ENCODE measurements around the gene STARD4. TPM values are rescaled to one million over a fixed set of nuclear protein-coding genes. Genes with fewer than 3 reads are reported as not detected.
A peak's percentile ranks its signal among the peaks of the same experiment; 100 is the strongest.

The STARD4 gene
- total RNA-seq, 1 experiment from 2014 or later = 31.1 TPM

GRCh38 chr5:111552492-111552891 is 40.2 kb upstream of the STARD4 start:
- no peaks in the 10 kb centered on the region for H3K9me3 Mint-ChIP-seq (ENCODE audit: unreplicated experiment)
- BruUV-seq (replicated peaks) = no TSS peak
- CTCF ChIA-PET = interaction anchor here (0.6 to 1.6 kb wide), 4 partner anchors 10 to 526 kb away, joined by 3 to 6 read pairs (median 3); no protein-coding TSS in a partner anchor
- intact Hi-C loops (cut with micrococcal nuclease) = loop anchor here (5.0 kb wide), 4 partner anchors 145 to 610 kb away; no protein-coding TSS in a partner anchor
- H3K36me3 Mint-ChIP-seq (ENCODE audit: insufficient read depth, unreplicated experiment) = no peaks in the 10 kb centered on the region
- peaks cover 11% of the 10 kb centered on the region for H3K4me1 Mint-ChIP-seq (ENCODE audit: insufficient read depth, unreplicated experiment)
- TF ChIP-seq, protein P1, sequence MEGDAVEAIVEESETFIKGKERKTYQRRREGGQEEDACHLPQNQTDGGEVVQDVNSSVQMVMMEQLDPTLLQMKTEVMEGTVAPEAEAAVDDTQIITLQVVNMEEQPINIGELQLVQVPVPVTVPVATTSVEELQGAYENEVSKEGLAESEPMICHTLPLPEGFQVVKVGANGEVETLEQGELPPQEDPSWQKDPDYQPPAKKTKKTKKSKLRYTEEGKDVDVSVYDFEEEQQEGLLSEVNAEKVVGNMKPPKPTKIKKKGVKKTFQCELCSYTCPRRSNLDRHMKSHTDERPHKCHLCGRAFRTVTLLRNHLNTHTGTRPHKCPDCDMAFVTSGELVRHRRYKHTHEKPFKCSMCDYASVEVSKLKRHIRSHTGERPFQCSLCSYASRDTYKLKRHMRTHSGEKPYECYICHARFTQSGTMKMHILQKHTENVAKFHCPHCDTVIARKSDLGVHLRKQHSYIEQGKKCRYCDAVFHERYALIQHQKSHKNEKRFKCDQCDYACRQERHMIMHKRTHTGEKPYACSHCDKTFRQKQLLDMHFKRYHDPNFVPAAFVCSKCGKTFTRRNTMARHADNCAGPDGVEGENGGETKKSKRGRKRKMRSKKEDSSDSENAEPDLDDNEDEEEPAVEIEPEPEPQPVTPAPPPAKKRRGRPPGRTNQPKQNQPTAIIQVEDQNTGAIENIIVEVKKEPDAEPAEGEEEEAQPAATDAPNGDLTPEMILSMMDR (IDR thresholded peaks at IDR 0.05; ENCODE audit: unreplicated experiment) = no peak
- H3K27me3 Mint-ChIP-seq (ENCODE audit: insufficient read depth, unreplicated experiment) = no peaks in the 10 kb centered on the region
- no peak overlapping the region for H3K27ac Mint-ChIP-seq (ENCODE audit: low read depth, unreplicated experiment)
- no peak overlapping the region for H3K4me3 Mint-ChIP-seq (ENCODE audit: unreplicated experiment)
- POLR2A ChIA-PET = no interaction called here
- DNase-seq (ENCODE audit: unreplicated experiment) = no peak

DNA sequence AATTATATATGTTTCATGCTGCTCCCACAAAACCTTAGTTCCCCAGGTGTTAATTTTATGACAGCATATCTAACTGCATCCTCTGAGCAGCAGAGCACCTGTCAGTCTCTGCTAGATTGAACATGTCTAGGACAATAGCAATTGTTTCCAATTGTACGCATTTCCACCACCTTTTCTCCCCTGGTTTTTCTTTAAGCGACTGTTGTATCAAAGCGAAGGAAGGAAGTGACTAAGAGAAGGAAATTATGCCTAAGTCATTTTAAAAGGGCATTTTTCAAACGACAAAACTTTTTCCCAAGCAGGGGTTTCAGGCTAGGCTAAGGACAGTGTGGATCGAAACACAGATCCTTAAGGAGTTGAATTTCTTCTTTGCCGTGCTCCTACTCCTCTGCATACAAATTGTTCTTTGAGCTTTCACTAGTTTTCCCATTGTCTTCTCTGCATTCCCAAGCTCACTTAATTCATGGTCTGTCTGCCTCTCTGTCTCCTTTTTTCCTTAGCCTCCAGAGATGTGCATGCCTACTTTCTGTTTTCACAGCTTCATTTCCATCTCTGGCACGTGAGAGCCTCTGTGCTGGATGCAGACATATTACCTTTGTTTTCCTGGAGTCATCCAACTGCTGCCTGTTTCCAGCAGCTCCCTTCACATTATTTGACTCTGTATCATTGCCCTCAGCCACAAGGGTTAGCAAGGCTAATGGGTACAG is 39.4 kb upstream of the STARD4 start:
- ChIA-PET POLR2A (interaction anchor here (0.7 to 0.8 kb wide), 2 partner anchors 69 to 610 kb away, joined by 3 read pairs; no protein-coding TSS in a partner anchor), CTCF (interaction anchor here (0.6 to 1.0 kb wide), 2 partner anchors 20 to 279 kb away, joined by 3 to 4 read pairs; no protein-coding TSS in a partner anchor)
- Mint-ChIP-seq H3K27me3 (ENCODE audit: insufficient read depth, unreplicated experiment) (no peaks in the 10 kb centered on the region), H3K9me3 (ENCODE audit: unreplicated experiment) (no peaks in the 10 kb centered on the region), H3K4me3 (ENCODE audit: unreplicated experiment) (no peak overlapping the region), H3K27ac (ENCODE audit: low read depth, unreplicated experiment) (no peak overlapping the region), H3K4me1 (ENCODE audit: insufficient read depth, unreplicated experiment) (peaks cover 11% of the 10 kb centered on the region), H3K36me3 (ENCODE audit: insufficient read depth, unreplicated experiment) (no peaks in the 10 kb centered on the region)
- intact Hi-C loops (cut with micrococcal nuclease) = loop anchor here (2.0 to 5.0 kb wide), 6 partner anchors 146 to 611 kb away; no protein-coding TSS in a partner anchor
- TF ChIP-seq, protein P1 (IDR thresholded peaks at IDR 0.05; ENCODE audit: unreplicated experiment) = no peak
- no TSS peak for BruUV-seq (replicated peaks)
- no peak for DNase-seq (ENCODE audit: unreplicated experiment)

- TSS peak; percentile 55 for BruUV-seq (replicated peaks)
- intact Hi-C loops (cut with micrococcal nuclease) = loop anchor here (2.0 to 5.0 kb wide), 6 partner anchors 146 to 611 kb away; no protein-coding TSS in a partner anchor
- TF ChIP-seq, protein P1 (IDR thresholded peaks at IDR 0.05; ENCODE audit: unreplicated experiment) = no peak
- ChIA-PET POLR2A (interaction anchor here (0.5 to 1.6 kb wide), 19 partner anchors 11 to 600 kb away, joined by 3 to 11 read pairs (median 3); no protein-coding TSS in a partner anchor), CTCF (interaction anchor here (0.6 to 1.8 kb wide), 32 partner anchors 9 to 600 kb away, joined by 3 to 28 read pairs (median 4); no protein-coding TSS in a partner anchor)
- Mint-ChIP-seq H3K27me3 (ENCODE audit: insufficient read depth, unreplicated experiment) (no peaks in the 10 kb centered on the region), H3K4me3 (ENCODE audit: unreplicated experiment) (no peak overlapping the region), H3K36me3 (ENCODE audit: insufficient read depth, unreplicated experiment) (no peaks in the 10 kb centered on the region), H3K4me1 (ENCODE audit: insufficient read depth, unreplicated experiment) (peaks cover 11% of the 10 kb centered on the region), H3K9me3 (ENCODE audit: unreplicated experiment) (no peaks in the 10 kb centered on the region), H3K27ac (ENCODE audit: low read depth, unreplicated experiment) (no peak overlapping the region)
- no peak for DNase-seq (ENCODE audit: unreplicated experiment)
Measured at GRCh38 chr5:111551161-111551560, 38.8 kb upstream of the STARD4 start.

DNA sequence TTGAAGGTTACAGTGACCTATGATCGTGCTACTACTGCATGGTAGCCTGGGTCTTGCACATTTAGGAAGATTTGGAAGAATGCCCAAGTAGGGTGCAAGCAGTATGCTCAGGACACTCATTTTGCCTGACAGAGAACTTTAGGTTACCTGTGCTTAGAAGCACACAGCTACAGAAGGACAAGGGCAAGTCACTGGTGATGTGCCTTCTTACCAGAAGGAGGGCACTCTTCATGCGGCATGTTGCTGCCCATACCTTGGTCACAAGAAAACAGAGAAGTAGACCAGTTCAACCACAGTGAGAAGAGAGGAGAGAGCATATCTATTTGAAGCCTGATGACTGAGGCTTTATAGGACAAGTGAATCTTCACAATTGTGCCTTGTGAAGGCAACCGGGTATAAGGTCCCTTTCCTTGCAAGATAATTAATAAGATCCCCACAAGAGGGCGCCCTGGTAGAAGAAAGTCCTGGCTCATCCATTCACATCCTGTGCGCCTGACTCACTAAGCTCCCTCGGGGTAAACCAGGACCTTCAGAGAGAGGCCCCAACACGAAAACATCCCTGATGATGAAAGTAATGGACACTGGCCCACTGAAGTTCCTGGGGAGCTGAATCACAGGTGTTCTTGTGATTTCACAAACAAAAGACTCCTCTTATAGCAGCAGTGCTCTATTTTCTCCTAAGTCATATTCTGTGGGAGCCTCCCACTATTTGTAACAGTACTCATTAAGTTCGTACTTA is 38.1 kb upstream of the STARD4 start:
- Mint-ChIP-seq H3K36me3 (ENCODE audit: insufficient read depth, unreplicated experiment) (no peaks in the 10 kb centered on the region), H3K4me1 (ENCODE audit: insufficient read depth, unreplicated experiment) (peaks cover 11% of the 10 kb centered on the region), H3K4me3 (ENCODE audit: unreplicated experiment) (no peak overlapping the region), H3K9me3 (ENCODE audit: unreplicated experiment) (no peaks in the 10 kb centered on the region), H3K27ac (ENCODE audit: low read depth, unreplicated experiment) (no peak overlapping the region), H3K27me3 (ENCODE audit: insufficient read depth, unreplicated experiment) (no peaks in the 10 kb centered on the region)
- no TSS peak for BruUV-seq (replicated peaks)
- TF ChIP-seq, protein P1 (IDR thresholded peaks at IDR 0.05; ENCODE audit: unreplicated experiment) = peak; percentile 63
- POLR2A ChIA-PET = interaction anchor here (0.5 to 1.6 kb wide), 20 partner anchors 10 to 601 kb away, joined by 3 to 11 read pairs (median 3); no protein-coding TSS in a partner anchor
- CTCF ChIA-PET = interaction anchor here (0.6 to 1.8 kb wide), 36 partner anchors 8 to 601 kb away, joined by 3 to 28 read pairs (median 4); no protein-coding TSS in a partner anchor
- peak; percentile 99 for DNase-seq (ENCODE audit: unreplicated experiment)
- intact Hi-C loops (cut with micrococcal nuclease) = loop anchor here (1.0 to 5.0 kb wide), 10 partner anchors 131 to 612 kb away; partner anchors contain the start of gene NREP

All from MCF 10A (cell line).